Prostate gland (tissue), 2 donors: ENCODE measurements around the gene WDTC1.

Source experiments
- POLR2A ChIP-seq: fragments of 450-650 bp; IDR thresholded peaks from one replicate; pipeline ENCODE4 v1.6.1; 2016; ENCODE audit warnings: antibody characterized with exemption, mild to moderate bottlenecking
- TF ChIP-seq, protein P1 (sequence below), 4 experiments: fragments of 200-600 bp in 2 of 4; fragments of 450-650 bp in 2 of 4; sonication (generic) in 2 of 4; IDR thresholded peaks; 1 replicate in 3 of 4; 2 replicates in 1 of 4; pipeline ENCODE4 v1.5.1; 2016 to 2019; ENCODE audit warnings: antibody characterized with exemption in 4 of 4, mild to moderate bottlenecking in 2 of 4, moderate library complexity in 2 of 4

DNA sequence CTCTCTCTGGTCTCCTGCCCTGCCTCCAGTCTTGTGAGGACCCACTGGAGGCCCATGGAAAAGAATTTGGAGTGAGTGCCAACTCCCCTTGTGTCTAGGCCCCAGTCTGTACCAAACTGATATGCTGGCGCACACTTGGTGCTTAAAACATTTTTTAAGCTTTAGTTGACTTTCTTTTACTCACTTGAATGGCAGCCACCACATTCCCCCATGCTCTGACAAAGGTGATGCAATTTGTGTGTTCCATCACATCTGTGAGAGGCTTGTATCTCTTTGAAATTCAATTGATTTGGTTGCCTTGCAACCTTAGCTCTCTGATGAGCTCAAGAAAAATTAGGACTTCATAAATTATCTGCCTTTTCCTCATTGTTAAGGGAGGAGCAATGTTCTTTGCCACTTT, 30.5 kb upstream of the WDTC1 start:
- TF ChIP-seq, protein P1, sequence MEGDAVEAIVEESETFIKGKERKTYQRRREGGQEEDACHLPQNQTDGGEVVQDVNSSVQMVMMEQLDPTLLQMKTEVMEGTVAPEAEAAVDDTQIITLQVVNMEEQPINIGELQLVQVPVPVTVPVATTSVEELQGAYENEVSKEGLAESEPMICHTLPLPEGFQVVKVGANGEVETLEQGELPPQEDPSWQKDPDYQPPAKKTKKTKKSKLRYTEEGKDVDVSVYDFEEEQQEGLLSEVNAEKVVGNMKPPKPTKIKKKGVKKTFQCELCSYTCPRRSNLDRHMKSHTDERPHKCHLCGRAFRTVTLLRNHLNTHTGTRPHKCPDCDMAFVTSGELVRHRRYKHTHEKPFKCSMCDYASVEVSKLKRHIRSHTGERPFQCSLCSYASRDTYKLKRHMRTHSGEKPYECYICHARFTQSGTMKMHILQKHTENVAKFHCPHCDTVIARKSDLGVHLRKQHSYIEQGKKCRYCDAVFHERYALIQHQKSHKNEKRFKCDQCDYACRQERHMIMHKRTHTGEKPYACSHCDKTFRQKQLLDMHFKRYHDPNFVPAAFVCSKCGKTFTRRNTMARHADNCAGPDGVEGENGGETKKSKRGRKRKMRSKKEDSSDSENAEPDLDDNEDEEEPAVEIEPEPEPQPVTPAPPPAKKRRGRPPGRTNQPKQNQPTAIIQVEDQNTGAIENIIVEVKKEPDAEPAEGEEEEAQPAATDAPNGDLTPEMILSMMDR (IDR thresholded peaks at IDR 0.05): no peak
- no peak for TF ChIP-seq POLR2A
